HepG2 (cell line): ENCODE measurements around the gene BBS9. TPM values are rescaled to one million over a fixed set of nuclear protein-coding genes. Genes with fewer than 3 reads are reported as not detected.

Experiments used
- ATAC-seq: fragments of 200-7000 bp; cut with Tn5 transposase; 3 replicates; pipeline ENCODE4 v1.9.1; 2020; ENCODE audit warnings: mild to moderate bottlenecking, moderate library complexity
- BruUV-seq: library from RNA; stranded (reverse); fragments of 400-500 nt; replicated peaks from 2 replicates; lab custom pipeline; 2021; lab: Mats Ljungman, UMichigan
- CTCF ChIA-PET: fragments of 300-600 bp; formaldehyde crosslinking; extraction: SDS; loops from one replicate; lab custom pipeline; 2021; ENCODE audit warnings: low total read pairs, inconsistent platforms, low intra/inter-chr PET ratio; lab: Yijun Ruan, JAX
- POLR2A ChIA-PET: fragments of 350-600 bp; sonication (Branson Sonifier 250); formaldehyde crosslinking; loops from one replicate; lab custom pipeline; 2020; ENCODE audit warnings: antibody characterized with exemption, inconsistent platforms; lab: Yijun Ruan, JAX
- DNase-seq: peaks from one replicate; pipeline ENCODE4 v3.0.0-alpha.2; 2015; ENCODE audit warnings: low spot score
- FAIRE-seq: peaks from 3 replicates; lab custom pipeline; 2011; peaks lifted over from hg19 to GRCh38; lab: Jason Lieb, UNC
- H2AFZ ChIP-seq: one replicate; pipeline ENCODE4 v1.6.1; 2011; ENCODE audit warnings: low read length, inconsistent platforms
- H3K27ac ChIP-seq: fragments of 300-600 bp; 3 replicates; pipeline ENCODE4 v1.8.0; 2011; ENCODE audit warnings: mixed run types, mild to moderate bottlenecking, mixed read lengths, low read length, inconsistent platforms; ENCODE audit not compliant: insufficient read depth; ENCODE audit errors: extremely low read length
- H3K27me3 ChIP-seq, 2 experiments: fragments of 200-600 bp in 1 of 2; 2 replicates in 1 of 2; 3 replicates in 1 of 2; pipeline versions ENCODE4 v1.6.0 to v1.8.0; 2011; ENCODE audit warnings: low read length in 2 of 2, mild to moderate bottlenecking in 2 of 2, moderate library complexity in 2 of 2, inconsistent platforms in 1 of 2; ENCODE audit not compliant: insufficient read depth in 2 of 2, control insufficient read depth in 1 of 2
- H3K36me3 ChIP-seq, 2 experiments: fragments of 200-600 bp in 1 of 2; replicated peaks in 1 of 2; 2 replicates in 1 of 2; 3 replicates in 1 of 2; pipeline versions ENCODE4 v1.5.1 to v1.8.0; 2011; ENCODE audit warnings: low read length in 2 of 2, inconsistent platforms in 1 of 2; ENCODE audit not compliant: insufficient read depth in 2 of 2, control insufficient read depth in 1 of 2
- H3K4me1 ChIP-seq: 2 replicates; pipeline ENCODE4 v1.5.1; 2012; ENCODE audit warnings: low read length, inconsistent platforms; ENCODE audit not compliant: insufficient read depth
- H3K4me2 ChIP-seq: 2 replicates; pipeline ENCODE4 v1.6.0; 2011; ENCODE audit warnings: low read depth, low read length, inconsistent platforms
- H3K4me3 ChIP-seq, 3 experiments: fragments of 200-600 bp in 1 of 3; sonication (generic), shearing (Covaris generic) in 1 of 3; replicated peaks in 1 of 3; 2 replicates each; pipeline ENCODE4 v1.5.1; 2011 to 2016; ENCODE audit warnings: low read length in 3 of 3, inconsistent platforms in 2 of 3, low read depth in 2 of 3, mild to moderate bottlenecking in 2 of 3, control low read depth in 1 of 3, mixed read lengths in 1 of 3; ENCODE audit not compliant: insufficient read depth in 1 of 3
- H3K79me2 ChIP-seq: one replicate; pipeline ENCODE4 v1.6.1; 2011; ENCODE audit warnings: low read length, inconsistent platforms; ENCODE audit not compliant: insufficient read depth
- H3K9ac ChIP-seq: 2 replicates; pipeline ENCODE4 v1.6.0; 2011; ENCODE audit warnings: mild to moderate bottlenecking, low read depth, low read length, inconsistent platforms; ENCODE audit not compliant: insufficient read depth
- H3K9me3 ChIP-seq: 2 replicates; pipeline ENCODE4 v1.5.1; 2012; ENCODE audit warnings: mild to moderate bottlenecking, low read length
- H4K20me1 ChIP-seq: 2 replicates; pipeline ENCODE4 v1.6.0; 2011; ENCODE audit warnings: inconsistent platforms, mild to moderate bottlenecking, low read length, moderate library complexity; ENCODE audit not compliant: insufficient read depth
- JUND ChIP-seq: sonication (generic); formaldehyde crosslinking; IDR thresholded peaks from 2 replicates; pipeline ENCODE4 v1.8.0; 2022; ENCODE audit warnings: mild to moderate bottlenecking, missing genetic modification reagents
- MAFK ChIP-seq, 2 experiments: IDR thresholded peaks in 1 of 2; conservative IDR thresholded peaks in 1 of 2; 2 replicates each; pipeline ENCODE4 v1.6.1; 2011; ENCODE audit warnings: improper control_type of control experiment in 2 of 2, low read length in 2 of 2
- ZBTB3 ChIP-seq: sonication (generic); formaldehyde crosslinking; IDR thresholded peaks from 2 replicates; pipeline ENCODE4 v1.4.0; 2020; ENCODE audit warnings: low read depth, mild to moderate bottlenecking, moderate library complexity, missing genetic modification reagents, borderline replicate concordance
- WGBS: methylation state at CpG from one replicate; pipeline ENCODE4 v1.1.6; 2017; ENCODE audit warnings: low lambda C conversion rate; 5-methylcytosine and 5-hydroxymethylcytosine counted together
- in situ Hi-C: cut with HindIII; loops from 2 replicates; pipeline ENCODE4 v1.10.0; 2017; ENCODE audit warnings: low pct_unique_long_range_greater_than_20kb; ENCODE audit not compliant: extremely low pct_ligation_motif_present
- intact Hi-C: fragments of 100-400 bp; cut with micrococcal nuclease; formaldehyde crosslinking; loops from one replicate; pipeline ENCODE4 v1.10.0; 2022; ENCODE audit not compliant: unreplicated experiment
- polyA plus RNA-seq, 8 experiments: library from polyadenylated mRNA; depleted of rRNA in 3 of 8; stranded (reverse) in 7 of 8; unstranded in 1 of 8; fragments of >200 nt; fragmentation: Illumina TruSeq in 4 of 8; extraction: Trizol in 4 of 8; gene quantifications; 2 replicates each; pipeline versions ENCODE4 v1.2.1 to v1.2.3, GENCODE V29; 2011 to 2016; ENCODE audit warnings: low read depth in 4 of 8, missing spikeins in 1 of 8, mixed read lengths in 1 of 8; ENCODE audit not compliant: insufficient read depth in 1 of 8
- total RNA-seq, 5 experiments: library from RNA; depleted of rRNA; stranded (reverse); fragments of >200 nt; fragmentation: Illumina TruSeq; extraction: Trizol; gene quantifications; 2 replicates each; pipeline ENCODE4 v1.2.3, GENCODE V29; 2016; ENCODE audit warnings: low read depth in 1 of 5
- TF ChIP-seq, protein P1 (sequence below): sonication (generic); formaldehyde crosslinking; IDR thresholded peaks from 2 replicates; pipeline ENCODE4 v1.4.0; 2020; ENCODE audit warnings: missing genetic modification reagents, borderline replicate concordance

Gene BBS9
- total and polyA plus RNA-seq, 2 of the 13 experiments (the other 11 are each of a cell fraction or from before 2014, with no cell fraction given), result 5.1 to 7.8 TPM

DNA sequence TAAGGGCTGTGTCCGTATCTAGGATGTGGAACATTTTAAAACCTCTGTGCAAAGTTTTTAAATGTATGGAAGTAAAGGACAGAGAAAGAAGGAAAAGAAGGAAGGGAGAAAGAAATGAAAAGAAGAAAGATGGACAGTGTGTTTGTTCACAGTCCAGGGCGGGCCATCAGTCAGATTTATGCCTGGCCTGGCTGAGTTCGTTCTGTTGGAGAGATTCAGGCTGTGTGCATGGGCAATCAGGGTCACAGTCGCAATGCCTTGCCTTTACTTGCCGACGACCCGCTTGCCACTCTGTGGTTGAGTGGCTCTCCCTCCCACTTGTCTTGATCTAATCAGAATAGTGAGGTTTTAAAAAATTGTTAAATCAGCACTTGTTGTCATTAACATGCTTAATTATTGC lies 406.6 kb downstream of the BBS9 start:
- FAIRE-seq (no peak), DNase-seq (no peak), ATAC-seq (no peak)
- H3K27me3 ChIP-seq, result no peaks in the 10 kb centered on the region
- peak; percentile 32 to 52; a peak in 2 of 4 replicates for TF ChIP-seq MAFK (conservative IDR thresholded peaks at IDR 0.05 in 1 of 2, IDR thresholded peaks at IDR 0.05 in 1 of 2; ENCODE audit: low read length in 2 of 2)
- TF ChIP-seq, protein P1, sequence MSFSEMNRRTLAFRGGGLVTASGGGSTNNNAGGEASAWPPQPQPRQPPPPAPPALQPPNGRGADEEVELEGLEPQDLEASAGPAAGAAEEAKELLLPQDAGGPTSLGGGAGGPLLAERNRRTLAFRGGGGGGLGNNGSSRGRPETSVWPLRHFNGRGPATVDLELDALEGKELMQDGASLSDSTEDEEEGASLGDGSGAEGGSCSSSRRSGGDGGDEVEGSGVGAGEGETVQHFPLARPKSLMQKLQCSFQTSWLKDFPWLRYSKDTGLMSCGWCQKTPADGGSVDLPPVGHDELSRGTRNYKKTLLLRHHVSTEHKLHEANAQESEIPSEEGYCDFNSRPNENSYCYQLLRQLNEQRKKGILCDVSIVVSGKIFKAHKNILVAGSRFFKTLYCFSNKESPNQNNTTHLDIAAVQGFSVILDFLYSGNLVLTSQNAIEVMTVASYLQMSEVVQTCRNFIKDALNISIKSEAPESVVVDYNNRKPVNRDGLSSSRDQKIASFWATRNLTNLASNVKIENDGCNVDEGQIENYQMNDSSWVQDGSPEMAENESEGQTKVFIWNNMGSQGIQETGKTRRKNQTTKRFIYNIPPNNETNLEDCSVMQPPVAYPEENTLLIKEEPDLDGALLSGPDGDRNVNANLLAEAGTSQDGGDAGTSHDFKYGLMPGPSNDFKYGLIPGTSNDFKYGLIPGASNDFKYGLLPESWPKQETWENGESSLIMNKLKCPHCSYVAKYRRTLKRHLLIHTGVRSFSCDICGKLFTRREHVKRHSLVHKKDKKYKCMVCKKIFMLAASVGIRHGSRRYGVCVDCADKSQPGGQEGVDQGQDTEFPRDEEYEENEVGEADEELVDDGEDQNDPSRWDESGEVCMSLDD (CRISPR knock-in tag), result no peak
- TF ChIP-seq ZBTB3 (CRISPR knock-in tag), result no peak
- no peak for TF ChIP-seq JUND (CRISPR knock-in tag)
- no peak overlapping the region for H3K9ac ChIP-seq
- BruUV-seq, result no TSS peak
- CTCF ChIA-PET, result no interaction called here
- H4K20me1 ChIP-seq, result no peaks in the 10 kb centered on the region
- intact Hi-C loops, result no loop called here
- H3K9me3 ChIP-seq, result no peaks in the 10 kb centered on the region; the same call in 1 of the 2 replicates
- no peak overlapping the region for H3K4me2 ChIP-seq
- no peaks in the 10 kb centered on the region for H3K79me2 ChIP-seq
- H3K27ac ChIP-seq, result no peak overlapping the region
- H3K4me3 ChIP-seq, result no peak overlapping the region
- no peak overlapping the region for H2AFZ ChIP-seq
- no peaks in the 10 kb centered on the region for H3K4me1 ChIP-seq
- WGBS, result 90% methylated on average over 7 of the region's 7 CpGs
- in situ Hi-C loops, result no loop called here
- POLR2A ChIA-PET, result no interaction called here
- no peaks in the 10 kb centered on the region for H3K36me3 ChIP-seq
